Psoas muscle (tissue), 8 donors: ENCODE data around the gene SPECC1L. TPM values are rescaled to one million over a fixed set of nuclear protein-coding genes. Genes with fewer than 3 reads are reported as not detected.

Experiments used
- ATAC-seq, 4 donors: fragments of 200-7000 bp; cut with Tn5 transposase; one replicate each; pipeline ENCODE4 v1.9.1; 2020; ENCODE audit warnings: moderate library complexity in 3 of 4, mild to moderate bottlenecking in 2 of 4
- DNase-seq, 2 donors: peaks; one replicate each; pipeline ENCODE4 v3.0.0-alpha.2; 2020
- H3K27ac ChIP-seq: fragments of 200-600 bp; one replicate; pipeline ENCODE4 v1.8.0; 2022
- H3K27me3 ChIP-seq, 3 donors: fragments of 200-600 bp in 1 of 3; one replicate each; pipeline versions ENCODE4 v1.6.1 to v1.8.0; 2013 to 2022; ENCODE audit warnings: low read length in 2 of 3, mild to moderate bottlenecking in 2 of 3, moderate library complexity in 1 of 3; ENCODE audit not compliant: insufficient read depth in 3 of 3
- H3K36me3 ChIP-seq, 2 donors: fragments of 200-600 bp in 1 of 2; one replicate each; pipeline versions ENCODE4 v1.6.1 to v1.8.0; 2013 to 2022; ENCODE audit warnings: low read depth in 1 of 2, mild to moderate bottlenecking in 1 of 2, moderate library complexity in 1 of 2; ENCODE audit not compliant: insufficient read depth in 1 of 2
- H3K4me1 ChIP-seq: fragments of 200-600 bp; one replicate; pipeline ENCODE4 v1.8.0; 2022
- H3K4me3 ChIP-seq: fragments of 200-600 bp; one replicate; pipeline ENCODE4 v1.8.0; 2022; ENCODE audit warnings: mild to moderate bottlenecking
- H3K9me3 ChIP-seq: fragments of 200-600 bp; one replicate; pipeline ENCODE4 v1.8.0; 2022
- WGBS, 3 donors: extraction: QIAGEN DNeasy Blood & Tissue Kit; methylation state at CpG; one replicate each; pipeline versions ENCODE4 v1.1.6 to v1.1.7; 2013; 5-methylcytosine and 5-hydroxymethylcytosine counted together
- intact Hi-C, 2 donors: fragments of 100-400 bp; cut with DNase I; formaldehyde crosslinking; loops; one replicate each; pipeline versions ENCODE4 v1.11.0 to v1.14.2; 2022
- polyA plus RNA-seq, 3 donors: library from polyadenylated mRNA; stranded (reverse); fragments of 200-250 nt; gene quantifications; one replicate each; pipeline ENCODE4 v1.2.3, GENCODE V29; 2013
- total RNA-seq, 4 donors: library from RNA; stranded (reverse); fragmentation: NEBNext Ultra II Directional in 2 of 4; extraction: Animal tissue kit (Norgen Biotek cat#: 25700) in 2 of 4; gene quantifications; one replicate each; pipeline versions ENCODE4 v1.2.1 to v1.2.4, GENCODE V29; 2021 to 2023
- TF ChIP-seq, protein P1 (sequence below): fragments of 200-600 bp; IDR thresholded peaks from one replicate; pipeline ENCODE4 v1.8.0; 2022; ENCODE audit warnings: antibody characterized with exemption
- donor health status: healthy with polysubstance abuse.
- donor health status: DM: no; HTN: no; CAD: no; lungs with moderate emphysema.
- donor health status: Bipolar disorder and iron deficiency.
- donor health status: healthy.
- donor health status: DM: yes; HTN: yes; CAD: no.
- donor health status: DM: no; HTN: no; CAD: no.
- donor health status: DM: no; HTN: no; CAD: no.
- donor health status: DM: yes; HTN: yes; CAD: no.

SPECC1L gene
- total and polyA plus RNA-seq, 7 donors: 6.8 to 29.9 (median 23.6) TPM

DNA sequence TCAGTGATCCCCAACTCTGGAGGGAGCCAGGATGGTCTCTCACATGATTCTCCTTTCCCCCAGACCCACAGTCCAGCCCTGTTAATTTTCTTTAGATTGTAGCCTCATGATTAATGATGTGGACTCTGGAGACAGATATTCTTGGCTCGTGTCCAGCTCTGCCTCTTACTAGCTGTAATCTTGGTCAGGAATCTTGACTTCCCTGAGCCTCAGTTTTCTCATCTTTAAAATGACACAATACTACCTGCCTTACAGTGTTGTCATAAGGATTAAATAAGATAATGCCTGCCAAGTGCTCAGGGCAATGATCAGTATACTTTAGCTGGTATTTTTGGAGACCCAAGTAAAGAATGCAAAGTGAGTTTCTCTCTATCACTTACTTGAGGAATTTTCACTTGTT is 60.0 kb downstream of the SPECC1L start:
- TF ChIP-seq, protein P1, sequence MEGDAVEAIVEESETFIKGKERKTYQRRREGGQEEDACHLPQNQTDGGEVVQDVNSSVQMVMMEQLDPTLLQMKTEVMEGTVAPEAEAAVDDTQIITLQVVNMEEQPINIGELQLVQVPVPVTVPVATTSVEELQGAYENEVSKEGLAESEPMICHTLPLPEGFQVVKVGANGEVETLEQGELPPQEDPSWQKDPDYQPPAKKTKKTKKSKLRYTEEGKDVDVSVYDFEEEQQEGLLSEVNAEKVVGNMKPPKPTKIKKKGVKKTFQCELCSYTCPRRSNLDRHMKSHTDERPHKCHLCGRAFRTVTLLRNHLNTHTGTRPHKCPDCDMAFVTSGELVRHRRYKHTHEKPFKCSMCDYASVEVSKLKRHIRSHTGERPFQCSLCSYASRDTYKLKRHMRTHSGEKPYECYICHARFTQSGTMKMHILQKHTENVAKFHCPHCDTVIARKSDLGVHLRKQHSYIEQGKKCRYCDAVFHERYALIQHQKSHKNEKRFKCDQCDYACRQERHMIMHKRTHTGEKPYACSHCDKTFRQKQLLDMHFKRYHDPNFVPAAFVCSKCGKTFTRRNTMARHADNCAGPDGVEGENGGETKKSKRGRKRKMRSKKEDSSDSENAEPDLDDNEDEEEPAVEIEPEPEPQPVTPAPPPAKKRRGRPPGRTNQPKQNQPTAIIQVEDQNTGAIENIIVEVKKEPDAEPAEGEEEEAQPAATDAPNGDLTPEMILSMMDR: no peak
- ATAC-seq: no peak
- 0 to 60% (median 40%) methylated on average over 1 of the region's 1 CpG for WGBS, 3 donors

DNA sequence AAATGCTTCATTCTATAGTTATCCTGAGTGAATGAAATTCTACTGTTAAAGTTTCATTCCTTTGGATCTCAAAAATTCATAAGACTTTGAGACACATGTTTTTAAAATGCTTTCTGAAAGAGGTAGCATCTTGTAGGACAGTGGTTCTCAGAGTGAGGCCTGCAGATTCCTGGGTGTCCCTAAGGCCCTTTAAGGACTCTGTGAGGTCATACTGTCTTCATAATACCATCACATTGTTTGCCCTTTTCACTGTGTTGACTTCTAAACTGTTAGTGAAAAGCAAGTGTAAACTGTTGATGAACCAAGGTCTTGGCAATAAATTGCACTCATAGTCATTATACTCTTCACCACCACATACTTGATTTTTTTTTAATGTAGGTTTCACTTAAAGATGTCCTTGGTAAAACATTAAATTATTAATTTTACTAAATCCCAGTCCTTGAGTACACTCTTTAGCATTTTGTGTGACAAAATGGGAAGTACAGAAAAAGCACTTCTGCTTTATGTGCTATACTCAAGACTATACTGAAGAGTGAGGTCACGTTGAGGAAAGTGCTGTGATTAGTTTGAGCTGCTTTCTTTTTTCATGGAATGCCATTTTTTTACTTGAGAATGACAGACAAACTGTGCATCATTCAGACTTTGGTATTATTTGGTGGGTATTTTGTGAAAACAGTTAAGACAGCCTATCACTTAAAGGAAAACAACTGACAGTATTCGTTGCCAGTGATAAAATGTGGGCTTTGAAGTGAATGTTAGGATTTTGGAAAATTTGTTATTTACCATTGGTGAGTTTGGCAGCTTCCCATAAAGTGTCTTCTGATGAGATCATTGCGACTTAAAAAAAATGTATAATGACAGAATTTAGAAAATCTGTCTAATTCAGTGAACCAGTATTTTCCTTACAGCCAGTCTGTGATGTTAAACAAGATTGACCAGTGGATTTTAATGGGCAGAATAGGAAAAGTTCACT is 61.1 kb downstream of the SPECC1L start:
- Histone ChIP-seq H3K9me3 (no peaks in the 10 kb centered on the region), H3K27ac (no peak overlapping the region), H3K4me1 (no peaks in the 10 kb centered on the region), H3K4me3 (no peak overlapping the region), H3K27me3 (no peaks in the 10 kb centered on the region), H3K36me3 (peaks cover 8 to 66% of the 10 kb centered on the region in 2 donors)
- 74 to 87% (median 77%) methylated on average over 3 of the region's 3 CpGs for WGBS, 3 donors
- ATAC-seq (no peak), DNase-seq (no peak)
- TF ChIP-seq, protein P1: no peak
- intact Hi-C loops: no loop called here

More for the DNA sequence above, 60.0 kb downstream of the SPECC1L start:
- Histone ChIP-seq H3K9me3 (no peaks in the 10 kb centered on the region), H3K27ac (no peak overlapping the region), H3K27me3 (no peaks in the 10 kb centered on the region), H3K4me3 (no peak overlapping the region), H3K4me1 (no peaks in the 10 kb centered on the region), H3K36me3 (peaks cover 8 to 69% of the 10 kb centered on the region in 2 donors)
- intact Hi-C loops: no loop called here
- no peak for DNase-seq

DNA sequence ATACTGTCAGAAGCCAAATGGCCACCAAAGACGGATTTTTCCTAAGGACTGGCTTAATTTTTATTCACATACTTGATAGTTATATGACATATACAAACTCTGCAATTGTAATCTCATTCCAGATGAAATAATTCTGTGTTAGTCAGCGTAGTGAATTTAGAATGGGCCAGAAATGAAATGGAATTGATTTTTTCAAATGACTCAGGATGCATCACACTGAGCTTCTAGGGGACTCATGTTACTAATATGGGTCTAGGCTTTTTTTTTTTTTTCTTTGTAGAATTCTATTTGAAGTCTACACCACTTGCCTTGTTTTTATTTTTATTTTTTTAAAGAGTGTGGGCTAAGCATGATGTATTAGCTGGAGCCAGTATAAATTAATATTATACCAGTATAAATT is 62.7 kb downstream of the SPECC1L start:
- no peaks in the 10 kb centered on the region for H3K9me3 ChIP-seq
- no peak overlapping the region for H3K4me3 ChIP-seq
- H3K27ac ChIP-seq: no peak overlapping the region
- no peaks in the 10 kb centered on the region for H3K27me3 ChIP-seq
- intact Hi-C loops: no loop called here
- peaks cover 8 to 67% of the 10 kb centered on the region in 2 donors for H3K36me3 ChIP-seq
- TF ChIP-seq, protein P1: no peak
- DNase-seq (no peak), ATAC-seq (peak in 3 of 4 donors; percentile 30 to 54 (median 40))
- H3K4me1 ChIP-seq: peaks cover 4% of the 10 kb centered on the region
- WGBS, 3 donors: 86 to 95% (median 91%) methylated on average over 2 of the region's 2 CpGs

DNA sequence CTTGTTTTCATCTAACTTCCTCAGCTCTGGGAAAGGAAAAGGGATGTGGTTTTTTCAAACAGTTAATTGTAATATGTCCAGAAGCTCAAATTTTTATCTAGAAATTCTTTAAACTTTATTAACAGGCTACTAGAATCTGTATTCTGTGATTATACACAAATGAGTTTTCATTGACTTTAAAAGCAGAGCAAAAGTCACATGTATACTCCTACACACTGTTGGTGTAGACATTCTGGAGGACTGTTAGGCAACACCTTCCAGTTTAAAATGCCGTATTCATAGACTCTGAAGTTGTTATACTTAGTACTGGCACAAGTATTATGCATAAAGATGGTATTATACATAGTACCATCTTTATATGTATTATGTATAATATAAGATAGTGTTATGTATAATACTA is 64.9 kb downstream of the SPECC1L start:
- H3K4me1 ChIP-seq: peaks cover 18% of the 10 kb centered on the region
- TF ChIP-seq, protein P1: no peak
- H3K36me3 ChIP-seq: peaks cover 3 to 69% of the 10 kb centered on the region in 2 donors
- no peak overlapping the region for H3K27ac ChIP-seq
- H3K27me3 ChIP-seq: no peaks in the 10 kb centered on the region
- intact Hi-C loops: loop anchor here in 1 of 2 donors (5.0 kb wide), 1 partner anchor 62 kb away; no protein-coding TSS in a partner anchor
- DNase-seq: no peak
- no peaks in the 10 kb centered on the region for H3K9me3 ChIP-seq
- no peak overlapping the region for H3K4me3 ChIP-seq
- ATAC-seq: no peak
- 81 to 95% (median 89%) methylated on average over 1 of the region's 1 CpG for WGBS, 3 donors
